WTC11 (cell line): Measurements from ENCODE around the gene KRTAP2-4. TPM values are rescaled to one million over a fixed set of nuclear protein-coding genes. Genes with fewer than 3 reads are reported as not detected.
"Not testable (repeated sequence)": the region's sequence is repeated elsewhere in the genome, so short reads cannot be mapped to it uniquely, and the experiment has no call there.

Experiments used
- ATAC-seq: fragments of 200-7000 bp; cut with Tn5 transposase; 2 replicates; pipeline ENCODE4 v1.10.0; 2021; ENCODE audit warnings: mild to moderate bottlenecking, moderate library complexity
- CTCF ChIA-PET: fragments of 300-600 bp; sonication (Branson Sonifier 250); formaldehyde crosslinking; loops from one replicate; lab custom pipeline; 2021; ENCODE audit warnings: antibody characterized with exemption; lab: Charles Lee
- POLR2A ChIA-PET: fragments of 350-600 bp; sonication (Branson Sonifier 250); formaldehyde crosslinking; loops from one replicate; lab custom pipeline; 2021; ENCODE audit warnings: antibody characterized with exemption; lab: Charles Lee
- DNase-seq: peaks from one replicate; pipeline ENCODE4 v3.0.0; 2021; ENCODE audit warnings: low spot score
- H3K27ac Mint-ChIP-seq: 2 replicates; pipeline ENCODE4 v1.8.0; 2021; ENCODE audit warnings: mixed read lengths
- H3K27me3 Mint-ChIP-seq: 2 replicates; pipeline ENCODE4 v1.8.0; 2021; ENCODE audit warnings: low read depth, mild to moderate bottlenecking, moderate library complexity, mixed read lengths
- H3K36me3 Mint-ChIP-seq: 2 replicates; pipeline ENCODE4 v1.8.0; 2021; ENCODE audit warnings: mixed read lengths
- H3K4me1 Mint-ChIP-seq: 2 replicates; pipeline ENCODE4 v1.8.0; 2022; ENCODE audit warnings: mixed read lengths
- H3K4me3 Mint-ChIP-seq: 2 replicates; pipeline ENCODE4 v1.8.0; 2021; ENCODE audit warnings: mild to moderate bottlenecking, moderate library complexity, mixed read lengths
- H3K9me3 Mint-ChIP-seq: 2 replicates; pipeline ENCODE4 v1.8.0; 2021; ENCODE audit warnings: mixed read lengths
- AFF4 ChIP-seq: sonication (generic); formaldehyde crosslinking; IDR thresholded peaks from 2 replicates; pipeline ENCODE4 v1.8.1; 2023; ENCODE audit warnings: mild to moderate bottlenecking, missing genetic modification reagents, borderline replicate concordance
- CBFB ChIP-seq: sonication (generic); formaldehyde crosslinking; IDR thresholded peaks from 2 replicates; pipeline ENCODE4 v1.8.1; 2022; ENCODE audit warnings: mild to moderate bottlenecking, low read depth, missing genetic modification reagents
- E2F5 ChIP-seq: sonication (generic); formaldehyde crosslinking; IDR thresholded peaks from 2 replicates; pipeline ENCODE4 v1.8.1; 2022; ENCODE audit warnings: mild to moderate bottlenecking, moderate library complexity, missing genetic modification reagents
- EMX1 ChIP-seq: fragments of 250-450 bp; sonication (Bioruptor Pico); IDR thresholded peaks from 2 replicates; pipeline ENCODE4 v1.8.0; 2021; ENCODE audit warnings: mild to moderate bottlenecking
- GABPB1 ChIP-seq: sonication (generic); formaldehyde crosslinking; IDR thresholded peaks from 2 replicates; pipeline ENCODE4 v1.8.1; 2023; ENCODE audit warnings: mild to moderate bottlenecking, missing genetic modification reagents
- IRF2 ChIP-seq: sonication (generic); formaldehyde crosslinking; IDR thresholded peaks from 2 replicates; pipeline ENCODE4 v1.8.0; 2022; ENCODE audit warnings: low read depth, missing genetic modification reagents, borderline replicate concordance
- NFYB ChIP-seq: sonication (generic); formaldehyde crosslinking; conservative IDR thresholded peaks from 2 replicates; pipeline ENCODE4 v1.8.0; 2022; ENCODE audit warnings: low read depth, missing genetic modification reagents
- NR2C2 ChIP-seq: sonication (generic); formaldehyde crosslinking; IDR thresholded peaks from 2 replicates; pipeline ENCODE4 v1.8.0; 2022; ENCODE audit warnings: mild to moderate bottlenecking, missing genetic modification reagents
- RORB ChIP-seq: fragments of 250-450 bp; sonication (Bioruptor Pico); IDR thresholded peaks from 2 replicates; pipeline ENCODE4 v1.9.0; 2021; ENCODE audit warnings: mild to moderate bottlenecking
- SP1 ChIP-seq: sonication (generic); formaldehyde crosslinking; conservative IDR thresholded peaks from 2 replicates; pipeline ENCODE4 v1.8.1; 2022; ENCODE audit warnings: missing genetic modification reagents
- ZNF232 ChIP-seq: sonication (generic); formaldehyde crosslinking; IDR thresholded peaks from 2 replicates; pipeline ENCODE4 v1.8.0; 2022; ENCODE audit warnings: mild to moderate bottlenecking, missing genetic modification reagents
- ZNF423 ChIP-seq: fragments of 250-450 bp; sonication (Bioruptor Pico); IDR thresholded peaks from 2 replicates; pipeline ENCODE4 v2.1.2; 2022; ENCODE audit warnings: mild to moderate bottlenecking, moderate library complexity
- total RNA-seq: library from RNA; stranded (reverse); gene quantifications from 3 replicates; pipeline ENCODE4 v1.2.3, GENCODE V29; 2021
- TF ChIP-seq, protein P1 (sequence below): sonication (generic); formaldehyde crosslinking; IDR thresholded peaks from 2 replicates; pipeline ENCODE4 v1.8.1; 2022; ENCODE audit warnings: mild to moderate bottlenecking, missing genetic modification reagents, moderate library complexity, borderline replicate concordance
- TF ChIP-seq, protein P2 (sequence below): sonication (generic); formaldehyde crosslinking; IDR thresholded peaks from 2 replicates; pipeline ENCODE4 v1.8.0; 2022; ENCODE audit warnings: mild to moderate bottlenecking, missing genetic modification reagents
- TF ChIP-seq, protein P3 (sequence below): fragments of 250-450 bp; sonication (Bioruptor Pico); IDR thresholded peaks from 2 replicates; pipeline ENCODE4 v1.8.0; 2021; ENCODE audit warnings: mild to moderate bottlenecking
- TF ChIP-seq, protein P4 (sequence below): fragments of 250-450 bp; sonication (Bioruptor Pico); IDR thresholded peaks from 2 replicates; pipeline ENCODE4 v1.9.0; 2021; ENCODE audit warnings: mild to moderate bottlenecking

Gene KRTAP2-4
- total RNA-seq, 1 experiment from 2014 or later = not detected

DNA sequence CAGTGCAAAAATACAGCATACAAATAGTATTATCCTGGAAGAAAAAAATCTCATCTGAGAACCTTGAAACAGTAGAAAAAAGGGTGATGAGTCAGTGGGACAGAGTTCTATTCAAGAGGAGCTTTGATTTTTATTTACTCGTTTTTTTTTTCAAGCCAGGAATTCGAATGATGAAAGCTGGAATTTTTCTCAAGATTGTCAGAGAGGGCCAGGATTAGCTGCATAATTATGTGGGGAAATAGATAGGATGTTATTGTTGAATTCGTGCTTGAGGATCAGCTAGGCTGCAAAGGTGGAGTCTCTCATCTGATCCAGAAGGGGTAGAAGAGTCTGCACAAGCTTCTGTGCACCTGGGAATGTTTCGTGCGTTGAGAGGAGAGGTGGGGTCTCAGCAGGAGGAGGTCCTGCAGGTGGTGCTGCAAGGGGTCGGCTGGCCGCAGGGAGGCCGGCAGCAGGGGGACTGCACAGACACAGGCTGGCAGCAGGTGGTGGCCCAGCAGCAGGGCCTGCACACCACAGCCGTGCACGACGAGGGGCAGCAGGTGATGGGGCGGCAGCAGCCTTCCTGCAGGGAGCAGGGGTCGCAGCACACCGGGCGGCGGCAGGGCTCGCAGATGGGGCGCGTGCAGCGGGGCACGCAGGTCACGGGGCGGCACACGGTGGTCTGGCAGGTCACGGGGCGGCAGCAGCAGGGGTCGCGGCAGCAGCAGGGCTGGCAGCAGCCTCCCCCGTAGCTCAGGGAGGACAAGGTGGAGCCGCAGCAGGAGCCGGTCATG lies 6.2 kb downstream of the KRTAP2-4 start:
- peak; percentile 43 for ATAC-seq
- TF ChIP-seq GABPB1 (CRISPR knock-in tag) (peak; percentile 56; the same call in 1 of the 2 replicates), ZNF423 (peak; percentile 42; the same call in 1 of the 2 replicates)
- H3K27me3 Mint-ChIP-seq, H3K9me3 Mint-ChIP-seq, POLR2A ChIA-PET, H3K4me3 Mint-ChIP-seq, H3K36me3 Mint-ChIP-seq: not testable (repeated sequence)
- peak; percentile 14 for DNase-seq
- CTCF ChIA-PET = interaction anchor here (0.9 to 1.1 kb wide), 2 partner anchors 20 to 606 kb away, joined by 3 to 4 read pairs; no protein-coding TSS in a partner anchor
- Mint-ChIP-seq H3K4me1 (peaks cover 14% of the 10 kb centered on the region), H3K27ac (peak overlapping the region; percentile 60; the same call in 1 of the 2 replicates)

DNA sequence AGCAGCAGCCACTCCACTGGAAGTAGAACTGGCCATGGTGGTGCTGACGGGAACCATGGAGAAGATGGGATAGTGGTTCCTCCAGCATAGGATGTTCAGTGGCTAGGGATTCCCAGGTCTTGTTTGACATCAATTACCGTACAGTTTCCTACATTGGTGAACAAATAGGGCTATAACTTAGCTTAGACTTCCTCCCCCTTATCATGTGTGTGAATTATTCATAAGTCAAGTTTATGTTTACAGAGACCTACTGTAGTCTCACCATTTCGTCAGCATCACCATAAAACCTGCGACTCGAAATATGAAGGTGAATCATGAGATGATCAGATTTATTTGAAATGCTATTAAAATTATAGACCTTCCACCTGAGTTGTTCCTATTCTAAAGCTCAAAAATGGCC lies 6.9 kb downstream of the KRTAP2-4 start:
- POLR2A ChIA-PET = no interaction called here
- Mint-ChIP-seq H3K27ac (no peak overlapping the region), H3K9me3 (peaks cover 8% of the 10 kb centered on the region), H3K4me1 (peaks cover 17% of the 10 kb centered on the region), H3K27me3 (no peaks in the 10 kb centered on the region), H3K4me3 (no peak overlapping the region), H3K36me3 (peaks cover 4% of the 10 kb centered on the region; the same call in 1 of the 2 replicates)
- ATAC-seq (no peak), DNase-seq (no peak)
- CTCF ChIA-PET = interaction anchor here (0.9 to 1.1 kb wide), 2 partner anchors 19 to 607 kb away, joined by 3 to 4 read pairs; no protein-coding TSS in a partner anchor
- TF ChIP-seq CBFB (CRISPR knock-in tag) = no peak
- TF ChIP-seq, protein P1, sequence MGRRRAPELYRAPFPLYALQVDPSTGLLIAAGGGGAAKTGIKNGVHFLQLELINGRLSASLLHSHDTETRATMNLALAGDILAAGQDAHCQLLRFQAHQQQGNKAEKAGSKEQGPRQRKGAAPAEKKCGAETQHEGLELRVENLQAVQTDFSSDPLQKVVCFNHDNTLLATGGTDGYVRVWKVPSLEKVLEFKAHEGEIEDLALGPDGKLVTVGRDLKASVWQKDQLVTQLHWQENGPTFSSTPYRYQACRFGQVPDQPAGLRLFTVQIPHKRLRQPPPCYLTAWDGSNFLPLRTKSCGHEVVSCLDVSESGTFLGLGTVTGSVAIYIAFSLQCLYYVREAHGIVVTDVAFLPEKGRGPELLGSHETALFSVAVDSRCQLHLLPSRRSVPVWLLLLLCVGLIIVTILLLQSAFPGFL = no peak
- no peak for TF ChIP-seq SP1 (CRISPR knock-in tag)
- TF ChIP-seq NR2C2 (CRISPR knock-in tag) = no peak
- TF ChIP-seq, protein P2, sequence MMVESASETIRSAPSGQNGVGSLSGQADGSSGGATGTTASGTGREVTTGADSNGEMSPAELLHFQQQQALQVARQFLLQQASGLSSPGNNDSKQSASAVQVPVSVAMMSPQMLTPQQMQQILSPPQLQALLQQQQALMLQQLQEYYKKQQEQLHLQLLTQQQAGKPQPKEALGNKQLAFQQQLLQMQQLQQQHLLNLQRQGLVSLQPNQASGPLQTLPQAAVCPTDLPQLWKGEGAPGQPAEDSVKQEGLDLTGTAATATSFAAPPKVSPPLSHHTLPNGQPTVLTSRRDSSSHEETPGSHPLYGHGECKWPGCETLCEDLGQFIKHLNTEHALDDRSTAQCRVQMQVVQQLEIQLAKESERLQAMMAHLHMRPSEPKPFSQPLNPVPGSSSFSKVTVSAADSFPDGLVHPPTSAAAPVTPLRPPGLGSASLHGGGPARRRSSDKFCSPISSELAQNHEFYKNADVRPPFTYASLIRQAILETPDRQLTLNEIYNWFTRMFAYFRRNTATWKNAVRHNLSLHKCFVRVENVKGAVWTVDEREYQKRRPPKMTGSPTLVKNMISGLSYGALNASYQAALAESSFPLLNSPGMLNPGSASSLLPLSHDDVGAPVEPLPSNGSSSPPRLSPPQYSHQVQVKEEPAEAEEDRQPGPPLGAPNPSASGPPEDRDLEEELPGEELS (CRISPR knock-in tag) = no peak
- TF ChIP-seq IRF2 (CRISPR knock-in tag) = no peak
- TF ChIP-seq EMX1 (CRISPR knock-in tag) = no peak
- no peak for TF ChIP-seq ZNF232 (CRISPR knock-in tag)
- TF ChIP-seq, protein P3, sequence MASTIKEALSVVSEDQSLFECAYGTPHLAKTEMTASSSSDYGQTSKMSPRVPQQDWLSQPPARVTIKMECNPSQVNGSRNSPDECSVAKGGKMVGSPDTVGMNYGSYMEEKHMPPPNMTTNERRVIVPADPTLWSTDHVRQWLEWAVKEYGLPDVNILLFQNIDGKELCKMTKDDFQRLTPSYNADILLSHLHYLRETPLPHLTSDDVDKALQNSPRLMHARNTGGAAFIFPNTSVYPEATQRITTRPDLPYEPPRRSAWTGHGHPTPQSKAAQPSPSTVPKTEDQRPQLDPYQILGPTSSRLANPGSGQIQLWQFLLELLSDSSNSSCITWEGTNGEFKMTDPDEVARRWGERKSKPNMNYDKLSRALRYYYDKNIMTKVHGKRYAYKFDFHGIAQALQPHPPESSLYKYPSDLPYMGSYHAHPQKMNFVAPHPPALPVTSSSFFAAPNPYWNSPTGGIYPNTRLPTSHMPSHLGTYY (CRISPR knock-in tag) = no peak
- no peak for TF ChIP-seq E2F5
- no peak for TF ChIP-seq RORB (CRISPR knock-in tag)
- TF ChIP-seq NFYB (CRISPR knock-in tag) = no peak
- TF ChIP-seq, protein P4, sequence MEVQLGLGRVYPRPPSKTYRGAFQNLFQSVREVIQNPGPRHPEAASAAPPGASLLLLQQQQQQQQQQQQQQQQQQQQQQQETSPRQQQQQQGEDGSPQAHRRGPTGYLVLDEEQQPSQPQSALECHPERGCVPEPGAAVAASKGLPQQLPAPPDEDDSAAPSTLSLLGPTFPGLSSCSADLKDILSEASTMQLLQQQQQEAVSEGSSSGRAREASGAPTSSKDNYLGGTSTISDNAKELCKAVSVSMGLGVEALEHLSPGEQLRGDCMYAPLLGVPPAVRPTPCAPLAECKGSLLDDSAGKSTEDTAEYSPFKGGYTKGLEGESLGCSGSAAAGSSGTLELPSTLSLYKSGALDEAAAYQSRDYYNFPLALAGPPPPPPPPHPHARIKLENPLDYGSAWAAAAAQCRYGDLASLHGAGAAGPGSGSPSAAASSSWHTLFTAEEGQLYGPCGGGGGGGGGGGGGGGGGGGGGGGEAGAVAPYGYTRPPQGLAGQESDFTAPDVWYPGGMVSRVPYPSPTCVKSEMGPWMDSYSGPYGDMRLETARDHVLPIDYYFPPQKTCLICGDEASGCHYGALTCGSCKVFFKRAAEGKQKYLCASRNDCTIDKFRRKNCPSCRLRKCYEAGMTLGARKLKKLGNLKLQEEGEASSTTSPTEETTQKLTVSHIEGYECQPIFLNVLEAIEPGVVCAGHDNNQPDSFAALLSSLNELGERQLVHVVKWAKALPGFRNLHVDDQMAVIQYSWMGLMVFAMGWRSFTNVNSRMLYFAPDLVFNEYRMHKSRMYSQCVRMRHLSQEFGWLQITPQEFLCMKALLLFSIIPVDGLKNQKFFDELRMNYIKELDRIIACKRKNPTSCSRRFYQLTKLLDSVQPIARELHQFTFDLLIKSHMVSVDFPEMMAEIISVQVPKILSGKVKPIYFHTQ (CRISPR knock-in tag) = no peak
- no peak for TF ChIP-seq AFF4 (CRISPR knock-in tag)
